SK-N-MC (cell line): ENCODE measurements around the gene RFX3.

Experiments used
- EZH2 ChIP-seq: fragments of 200-600 bp; sonication (generic); IDR thresholded peaks from one replicate; pipeline ENCODE4 v1.6.1; 2017; ENCODE audit warnings: antibody characterized with exemption
- POLR2AphosphoS5 ChIP-seq: IDR thresholded peaks from 2 replicates; pipeline ENCODE4 v1.6.1; 2012; ENCODE audit warnings: mild to moderate bottlenecking, low read depth, low read length, borderline replicate concordance

- TF ChIP-seq POLR2AphosphoS5 = no peak
- TF ChIP-seq EZH2 = no peak
These were observed 9.0 kb downstream of the RFX3 start for GRCh38 chr9:3516667-3517330.
